Right kidney (tissue), 1 donor: ENCODE measurements around the gene PRCC.

Source experiments
- DNase-seq: peaks from one replicate; pipeline ENCODE4 v3.0.0-alpha.2; 2016

The PRCC gene

GRCh38 chr1:156812293-156812990 is 45.1 kb downstream of the PRCC start:
- DNase-seq = no peak

- DNase-seq = no peak
Measured at GRCh38 chr1:156813298-156813697, 46.0 kb downstream of the PRCC start.

GRCh38 chr1:156813750-156814570 is 46.6 kb downstream of the PRCC start:
- DNase-seq = peak; percentile 79

- no peak for DNase-seq
Measured at GRCh38 chr1:156814571-156815260, 47.4 kb downstream of the PRCC start.

- peak; percentile 48 for DNase-seq
Measured at GRCh38 chr1:156815307-156815826, 48.0 kb downstream of the PRCC start.

GRCh38 chr1:156815961-156816422 is 48.7 kb downstream of the PRCC start:
- no peak for DNase-seq

GRCh38 chr1:156816561-156817328 is 49.4 kb downstream of the PRCC start, which contains the start of gene SH2D2A:
Gene SH2D2A, minus strand, starts transcription at chr1:156816848. Its CDS starts 140 bp downstream, at chr1:156816708.
- DNase-seq = no peak

GRCh38 chr1:156821801-156822200 is 54.5 kb downstream of the PRCC start:
- no peak for DNase-seq

GRCh38 chr1:156822680-156823079 is 55.3 kb downstream of the PRCC start:
- no peak for DNase-seq

- no peak for DNase-seq
Measured at GRCh38 chr1:156823210-156823790, 56.0 kb downstream of the PRCC start.

- DNase-seq = no peak
Measured at GRCh38 chr1:156826630-156827029, 59.3 kb downstream of the PRCC start.

- DNase-seq = no peak
Measured at GRCh38 chr1:156828400-156829124, 61.2 kb downstream of the PRCC start.

- DNase-seq = no peak
Measured at GRCh38 chr1:156832434-156832833, 65.1 kb downstream of the PRCC start.

GRCh38 chr1:156833603-156834002 is 66.3 kb downstream of the PRCC start:
- no peak for DNase-seq

- DNase-seq = no peak
Measured at GRCh38 chr1:156834322-156834721, 67.0 kb downstream of the PRCC start.

GRCh38 chr1:156836041-156836654 is 68.8 kb downstream of the PRCC start:
- DNase-seq = no peak

- no peak for DNase-seq
Measured at GRCh38 chr1:156836892-156837291, 69.6 kb downstream of the PRCC start.

- no peak for DNase-seq
Measured at GRCh38 chr1:156838972-156839371, 71.6 kb downstream of the PRCC start.

- no peak for DNase-seq
Measured at GRCh38 chr1:156839426-156840109, 72.2 kb downstream of the PRCC start.
